GM21576 (cell line): ENCODE data around the gene COA7.

ENCODE experiments used
- ATAC-seq: cut with Tn5 transposase; IDR thresholded peaks from one replicate; pipeline ENCODE4 v1.9.1; 2021; ENCODE audit warnings: mild to moderate bottlenecking, moderate library complexity; ENCODE audit not compliant: unreplicated experiment

The COA7 gene

DNA sequence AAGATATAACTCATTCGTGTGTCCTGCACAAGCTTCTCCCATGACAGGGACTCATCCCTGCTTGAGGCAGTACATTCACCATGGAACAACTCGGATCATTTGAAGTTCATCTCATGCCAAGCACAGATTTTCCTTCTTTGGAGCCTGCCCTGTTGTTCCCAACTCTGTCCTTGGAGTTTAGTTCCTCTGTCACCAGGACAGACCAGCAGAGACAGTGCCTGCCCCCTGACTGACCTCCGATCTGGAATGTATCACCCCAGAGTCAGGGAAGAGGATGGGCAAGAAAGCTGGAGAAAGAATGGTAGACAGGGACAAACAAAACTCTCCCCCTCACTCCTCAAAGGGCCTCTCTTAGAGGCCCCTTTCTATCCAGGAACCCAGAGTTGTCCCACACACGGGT lies 60.2 kb downstream of the COA7 start:
- no peak for ATAC-seq

GRCh38 chr1:52636721-52637695 lies 61.1 kb downstream of the COA7 start:
- ATAC-seq, result peak; percentile 76

DNA sequence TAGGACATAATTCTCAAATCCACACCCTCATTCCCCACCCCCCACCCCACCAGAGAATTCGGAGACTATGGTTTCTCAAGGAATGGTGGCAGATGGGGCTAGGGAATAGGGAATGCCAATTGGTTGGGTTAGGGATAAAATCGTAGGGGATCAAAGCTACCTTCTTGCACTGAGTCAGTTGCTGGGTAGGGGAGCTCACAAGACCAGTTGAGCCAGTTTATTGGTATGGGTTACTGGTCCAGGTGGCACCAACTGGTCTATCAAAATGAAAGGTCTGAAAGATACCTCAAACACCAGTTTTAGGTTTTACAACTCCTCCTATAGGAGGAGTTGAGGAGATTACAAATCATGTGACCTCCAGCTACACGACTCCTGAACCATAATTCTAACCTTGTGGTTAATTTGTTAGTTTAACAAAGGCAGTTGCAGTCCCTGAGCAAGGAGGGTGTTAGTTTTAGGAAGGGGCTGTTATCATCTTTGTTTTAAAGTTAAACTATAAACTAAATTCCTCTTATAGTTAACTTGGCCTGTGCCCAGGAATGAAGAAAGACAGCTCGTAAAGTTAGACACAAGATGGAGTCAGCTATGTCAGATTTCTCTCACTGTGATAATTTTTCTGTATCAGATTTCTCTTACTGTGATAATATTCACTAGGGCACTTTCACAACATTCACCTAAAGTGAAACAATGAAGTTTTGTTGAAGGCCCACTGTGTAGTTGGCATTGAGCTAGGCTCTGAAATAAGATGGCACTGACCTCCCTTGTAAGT lies 62.6 kb downstream of the COA7 start:
- ATAC-seq, result no peak
